NCI-H1105 treated with DMSO at 0.1 percent for 48 hours (cell line): ENCODE results near the gene RASD1.

ENCODE experiments used
- DNase-seq: peaks from one replicate; lab custom pipeline; 2025; lab: John Stamatoyannopoulos, UW

RASD1 gene

GRCh38 chr17:17496189-17497064, at the start of gene RASD1:
Gene RASD1, minus strand, starts transcription at chr17:17496395. Its CDS starts 214 bp downstream, at chr17:17496181.
- DNase-seq: peak; percentile 82

- no peak for DNase-seq
Observed at GRCh38 chr17:17545984-17546383, 49.8 kb upstream of the RASD1 start.

GRCh38 chr17:17545031-17545820, 49.0 kb upstream of the RASD1 start:
- no peak for DNase-seq

- DNase-seq: no peak
Observed at GRCh38 chr17:17542906-17543635, 46.9 kb upstream of the RASD1 start.

GRCh38 chr17:17541640-17542001, 45.4 kb upstream of the RASD1 start:
- no peak for DNase-seq

- peak; percentile 92 for DNase-seq
Observed at GRCh38 chr17:17540935-17541639, 44.9 kb upstream of the RASD1 start.

- DNase-seq: peak; percentile 82
Observed at GRCh38 chr17:17540278-17540906, 44.2 kb upstream of the RASD1 start.

GRCh38 chr17:17539591-17539990, 43.4 kb upstream of the RASD1 start:
- no peak for DNase-seq

GRCh38 chr17:17538417-17539391, 42.5 kb upstream of the RASD1 start:
- peak; percentile 98 for DNase-seq

GRCh38 chr17:17537311-17538099, 41.3 kb upstream of the RASD1 start:
- DNase-seq: no peak

GRCh38 chr17:17536702-17537101, 40.5 kb upstream of the RASD1 start:
- DNase-seq: no peak

GRCh38 chr17:17535957-17536356, 39.8 kb upstream of the RASD1 start:
- DNase-seq: no peak

GRCh38 chr17:17533901-17534441, 37.8 kb upstream of the RASD1 start:
- peak; percentile 56 for DNase-seq

GRCh38 chr17:17532991-17533390, 36.8 kb upstream of the RASD1 start:
- no peak for DNase-seq

- DNase-seq: peak; percentile 27
Observed at GRCh38 chr17:17531156-17531555, 35.0 kb upstream of the RASD1 start.

GRCh38 chr17:17528696-17529652, 32.8 kb upstream of the RASD1 start:
- no peak for DNase-seq

- no peak for DNase-seq
Observed at GRCh38 chr17:17527956-17528500, 31.8 kb upstream of the RASD1 start.
